A673 (cell line): ENCODE measurements around the gene EPB41L4A. TPM values are rescaled to one million over a fixed set of nuclear protein-coding genes. Genes with fewer than 3 reads are reported as not detected.
"Not testable (repeated sequence)": the region's sequence is repeated elsewhere in the genome, so short reads cannot be mapped to it uniquely, and the experiment has no call there.

Source experiments
- Bru-seq: library from RNA; stranded (reverse); fragments of 400-500 nt; gene quantifications from one replicate; lab custom pipeline; 2021; lab: Mats Ljungman, UMichigan
- BruChase-seq, 2 experiments: library from RNA; stranded (reverse); fragments of 400-500 nt; gene quantifications; one replicate each; lab custom pipeline; 2021; lab: Mats Ljungman, UMichigan
- BruUV-seq: library from RNA; stranded (reverse); fragments of 400-500 nt; replicated peaks from 2 replicates; lab custom pipeline; 2021; lab: Mats Ljungman, UMichigan
- CTCF ChIA-PET: fragments of 300-600 bp; sonication (Branson Sonifier 250); formaldehyde crosslinking; loops from one replicate; lab custom pipeline; 2022; ENCODE audit warnings: antibody characterized with exemption; lab: Charles Lee
- POLR2A ChIA-PET: fragments of 300-600 bp; sonication (Branson Sonifier 250); formaldehyde crosslinking; loops from one replicate; lab custom pipeline; 2022; ENCODE audit warnings: antibody characterized with exemption; ENCODE audit not compliant: low non-redundant PET; lab: Charles Lee
- DNase-seq: peaks from one replicate; pipeline ENCODE4 v3.0.0-alpha.2; 2015; ENCODE audit warnings: low spot score
- H3K27ac ChIP-seq: fragments of 200-600 bp; sonication (generic); 2 replicates; pipeline ENCODE4 v1.5.1; 2016; ENCODE audit warnings: mixed run types, low read depth, mild to moderate bottlenecking, mixed read lengths, antibody characterized with exemption, low read length; ENCODE audit not compliant: poor library complexity, severe bottlenecking
- H3K27me3 ChIP-seq: fragments of 200-600 bp; sonication (generic); replicated peaks from 2 replicates; pipeline ENCODE4 v1.6.1; 2017; ENCODE audit warnings: mixed run types, low read depth, mild to moderate bottlenecking, mixed read lengths, antibody characterized with exemption, low read length; ENCODE audit not compliant: insufficient read depth, poor library complexity
- H3K36me3 ChIP-seq: fragments of 200-600 bp; sonication (generic); 2 replicates; pipeline ENCODE4 v1.6.1; 2016; ENCODE audit warnings: mixed run types, mild to moderate bottlenecking, mixed read lengths, antibody characterized with exemption, low read length; ENCODE audit not compliant: insufficient read depth, poor library complexity, severe bottlenecking
- H3K4me1 ChIP-seq: fragments of 200-600 bp; sonication (generic); 2 replicates; pipeline ENCODE4 v1.6.1; 2017; ENCODE audit warnings: mixed run types, mild to moderate bottlenecking, mixed read lengths, antibody characterized with exemption, low read length; ENCODE audit not compliant: insufficient read depth, poor library complexity, severe bottlenecking
- H3K4me3 ChIP-seq: fragments of 200-600 bp; sonication (generic); 2 replicates; pipeline ENCODE4 v1.5.1; 2016; ENCODE audit warnings: low read depth, mixed run types, mild to moderate bottlenecking, mixed read lengths, low read length; ENCODE audit not compliant: poor library complexity, severe bottlenecking
- H3K9me3 ChIP-seq: fragments of 200-600 bp; sonication (generic); 2 replicates; pipeline ENCODE4 v1.6.1; 2016; ENCODE audit warnings: mixed run types, low read depth, mild to moderate bottlenecking, mixed read lengths, antibody characterized with exemption, low read length; ENCODE audit not compliant: poor library complexity, severe bottlenecking
- CTCF ChIP-seq: fragments of 300-800, 200-600 bp; sonication (generic); conservative IDR thresholded peaks from 2 replicates; pipeline ENCODE4 v1.5.1; 2017; ENCODE audit warnings: low read depth, mild to moderate bottlenecking, antibody characterized with exemption, low read length, moderate library complexity, mixed read lengths
- EZH2 ChIP-seq: fragments of 200-600 bp; sonication (generic); IDR thresholded peaks from 2 replicates; pipeline ENCODE4 v1.6.1; 2017; ENCODE audit warnings: borderline replicate concordance, low read depth, mild to moderate bottlenecking, mixed read lengths, antibody characterized with exemption, low read length; ENCODE audit not compliant: poor library complexity, severe bottlenecking
- intact Hi-C: fragments of 100-400 bp; cut with micrococcal nuclease; formaldehyde crosslinking; loops from one replicate; pipeline ENCODE4 v1.10.0; 2022; ENCODE audit not compliant: unreplicated experiment
- long read RNA-seq: library from polyadenylated mRNA; stranded (forward); transcript quantifications from one replicate; pipeline ENCODE4 v2.0.0, GENCODE V29; 2022
- total RNA-seq: library from RNA; stranded (reverse); gene quantifications from 2 replicates; pipeline ENCODE4 v1.2.3, GENCODE V29; 2021

Gene EPB41L4A
- total RNA-seq (not detected in 2 replicates), Bru-seq, nascent RNA (percentile 9 among the genes with signal in this experiment), BruChase-seq, experiment 1, labeled RNA remaining after a 2-hour chase (percentile 5 among the genes with signal in this experiment), BruChase-seq, experiment 2, labeled RNA remaining after a 6-hour chase (percentile 4 among the genes with signal in this experiment)
- long read RNA-seq, partial matches to known transcripts, result 0 of 1 reads
- long read RNA-seq, other reads (novel, unspliced or antisense), result 1 of 1 reads

- CTCF ChIA-PET, result interaction anchor here (0.6 to 0.7 kb wide), 2 partner anchors 8 to 14 kb away, joined by 3 to 4 read pairs; no protein-coding TSS in a partner anchor
- H3K27me3 ChIP-seq, result peaks cover 74% of the 10 kb centered on the region
- intact Hi-C loops, result no loop called here
- H3K27ac ChIP-seq, result no peak within 1 kb of the TSS
- DNase-seq, result peak; percentile 10
- no peaks in the 10 kb centered on the region for H3K36me3 ChIP-seq
- no peaks in the 10 kb centered on the region for H3K9me3 ChIP-seq
- peak within 1 kb of the TSS; percentile 39 for H3K4me3 ChIP-seq
- TF ChIP-seq CTCF (no peak), EZH2 (peak; percentile 57)
- POLR2A ChIA-PET, result no interaction called here
- peaks cover 10% of the 10 kb centered on the region for H3K4me1 ChIP-seq
- BruUV-seq, result no TSS peak
Observed at GRCh38 chr5:112419164-112419985, at the start of gene EPB41L4A. Gene EPB41L4A, minus strand, starts transcription at chr5:112419277. Its CDS starts 238 bp downstream, at chr5:112419039.

GRCh38 chr5:112467485-112467884, 48.4 kb upstream of the EPB41L4A start:
- ChIA-PET CTCF (no interaction called here), POLR2A (no interaction called here)
- intact Hi-C loops, result no loop called here
- DNase-seq, result no peak
- Histone ChIP-seq H3K27ac (no peak overlapping the region), H3K36me3 (no peaks in the 10 kb centered on the region), H3K27me3 (no peaks in the 10 kb centered on the region), H3K4me1 (no peaks in the 10 kb centered on the region), H3K4me3 (no peak overlapping the region), H3K9me3 (no peaks in the 10 kb centered on the region)
- BruUV-seq, result no TSS peak
- TF ChIP-seq EZH2 (no peak), CTCF (no peak)

- H3K36me3 ChIP-seq, POLR2A ChIA-PET, H3K9me3 ChIP-seq, H3K4me3 ChIP-seq, DNase-seq, BruUV-seq, intact Hi-C loops, H3K27ac ChIP-seq, H3K4me1 ChIP-seq, H3K27me3 ChIP-seq, CTCF ChIA-PET: not testable (repeated sequence)
Observed at GRCh38 chr5:112466261-112466660, 47.2 kb upstream of the EPB41L4A start.

- H3K36me3 ChIP-seq, DNase-seq, intact Hi-C loops, H3K4me1 ChIP-seq, H3K27me3 ChIP-seq, POLR2A ChIA-PET, H3K9me3 ChIP-seq, H3K4me3 ChIP-seq, CTCF ChIA-PET, BruUV-seq, H3K27ac ChIP-seq: not testable (repeated sequence)
Observed at GRCh38 chr5:112447187-112447760, 28.2 kb upstream of the EPB41L4A start.
